AG04450 (cell line): ENCODE results near the gene SEC11C. TPM values are rescaled to one million over a fixed set of nuclear protein-coding genes. Genes with fewer than 3 reads are reported as not detected.
"Not testable (repeated sequence)": the region's sequence is repeated elsewhere in the genome, so short reads cannot be mapped to it uniquely, and the experiment has no call there.

Source experiments
- CTCF ChIA-PET: fragments of 300-600, 350-600 bp; formaldehyde crosslinking; extraction: SDS; loops from one replicate; lab custom pipeline; 2022; ENCODE audit warnings: antibody characterized with exemption, inconsistent platforms; lab: Charles Lee
- POLR2A ChIA-PET: fragments of 350-600 bp; formaldehyde crosslinking; extraction: SDS; loops from one replicate; lab custom pipeline; 2021; ENCODE audit warnings: antibody characterized with exemption, inconsistent platforms; lab: Yijun Ruan, JAX
- DNase-seq: peaks from one replicate; pipeline ENCODE4 v3.0.0-alpha.2; 2011; ENCODE audit warnings: low read depth, low spot score
- H3K27ac ChIP-seq: one replicate; pipeline ENCODE4 v1.5.1; 2012; ENCODE audit warnings: low read depth, low read length, control low read depth
- H3K27me3 ChIP-seq: one replicate; pipeline ENCODE4 v1.6.0; 2012; ENCODE audit warnings: low read length; ENCODE audit not compliant: control insufficient read depth, insufficient read depth
- H3K4me3 ChIP-seq: 2 replicates; pipeline ENCODE4 v1.5.1; 2011; ENCODE audit warnings: mild to moderate bottlenecking, low read depth, low read length, control low read depth
- H3K9me3 ChIP-seq: 2 replicates; pipeline ENCODE4 v1.5.1; 2012; ENCODE audit warnings: low read length; ENCODE audit not compliant: control insufficient read depth, insufficient read depth
- CTCF ChIP-seq: IDR thresholded peaks from 2 replicates; pipeline ENCODE4 v1.5.1; 2011; ENCODE audit warnings: low read depth, low read length, control low read depth, inconsistent platforms
- polyA plus RNA-seq: library from polyadenylated mRNA; depleted of rRNA; stranded (reverse); fragments of >200 nt; gene quantifications from 2 replicates; pipeline ENCODE4 v1.2.3, GENCODE V29; 2011

Gene SEC11C
- polyA plus RNA-seq, 1 experiment, result 19.7 TPM

GRCh38 chr18:59142274-59142673, 2.6 kb downstream of the SEC11C start:
- no peak for TF ChIP-seq CTCF
- DNase-seq, result no peak
- peaks cover 10% of the 10 kb centered on the region for H3K27me3 ChIP-seq
- ChIA-PET POLR2A (no interaction called here), CTCF (no interaction called here)
- H3K9me3 ChIP-seq, result no peaks in the 10 kb centered on the region; the same call in 1 of the 2 replicates
- H3K4me3 ChIP-seq, result no peak overlapping the region
- H3K27ac ChIP-seq, result no peak overlapping the region

- DNase-seq, result not testable (repeated sequence)
Measured at GRCh38 chr18:59142800-59143416, 3.2 kb downstream of the SEC11C start.

GRCh38 chr18:59143441-59143840, 3.8 kb downstream of the SEC11C start:
- no peak for DNase-seq
- ChIA-PET POLR2A (interaction anchor here (0.6 to 0.7 kb wide), 2 partner anchors 55 to 956 kb away, joined by 3 read pairs; no protein-coding TSS in a partner anchor), CTCF (interaction anchor here (0.8 kb wide), 1 partner anchor 73 kb away, joined by 3 read pairs; no protein-coding TSS in a partner anchor)

More at GRCh38 chr18:59142800-59143416, 3.2 kb downstream of the SEC11C start:
- H3K27me3 ChIP-seq, H3K9me3 ChIP-seq, H3K27ac ChIP-seq, H3K4me3 ChIP-seq: not testable (repeated sequence)
- POLR2A ChIA-PET, result interaction anchor here (0.6 to 0.7 kb wide), 2 partner anchors 55 to 955 kb away, joined by 3 read pairs; no protein-coding TSS in a partner anchor
- CTCF ChIA-PET, result interaction anchor here (0.8 kb wide), 1 partner anchor 72 kb away, joined by 3 read pairs; no protein-coding TSS in a partner anchor

GRCh38 chr18:59144483-59144882, 4.8 kb downstream of the SEC11C start:
- POLR2A ChIA-PET, result interaction anchor here (0.7 kb wide), 1 partner anchor 339 kb away, joined by 9 read pairs; no protein-coding TSS in a partner anchor
- TF ChIP-seq CTCF, result no peak
- Histone ChIP-seq H3K27ac (no peak overlapping the region), H3K27me3 (no peaks in the 10 kb centered on the region), H3K4me3 (no peak overlapping the region), H3K9me3 (no peaks in the 10 kb centered on the region; the same call in 1 of the 2 replicates)
- CTCF ChIA-PET, result interaction anchor here (0.7 kb wide), 1 partner anchor 36 kb away, joined by 3 read pairs; no protein-coding TSS in a partner anchor
- no peak for DNase-seq

More at GRCh38 chr18:59143441-59143840, 3.8 kb downstream of the SEC11C start:
- TF ChIP-seq CTCF, result no peak
- H3K9me3 ChIP-seq, result no peaks in the 10 kb centered on the region; the same call in 1 of the 2 replicates
- no peak overlapping the region for H3K27ac ChIP-seq
- no peak overlapping the region for H3K4me3 ChIP-seq
- H3K27me3 ChIP-seq, result no peaks in the 10 kb centered on the region

GRCh38 chr18:59145055-59145454, 5.4 kb downstream of the SEC11C start:
- ChIA-PET CTCF (interaction anchor here (0.7 kb wide), 1 partner anchor 37 kb away, joined by 3 read pairs; no protein-coding TSS in a partner anchor), POLR2A (interaction anchor here (0.7 kb wide), 1 partner anchor 338 kb away, joined by 9 read pairs; no protein-coding TSS in a partner anchor)
- Histone ChIP-seq H3K27me3 (no peaks in the 10 kb centered on the region), H3K4me3 (no peak overlapping the region), H3K27ac (no peak overlapping the region), H3K9me3 (no peaks in the 10 kb centered on the region)
- no peak for DNase-seq
- no peak for TF ChIP-seq CTCF
